Activated naive CD8-positive, alpha-beta T cell treated with anti-CD3 and anti-CD28 coated beads, Interleukin-2, amount 10 ng/mL, durations not matched to agents 7 days and 5 days (primary cell): ENCODE data around the gene METTL9. TPM values are rescaled to one million over a fixed set of nuclear protein-coding genes. Genes with fewer than 3 reads are reported as not detected.
"Not testable (repeated sequence)": the region's sequence is repeated elsewhere in the genome, so short reads cannot be mapped to it uniquely, and the experiment has no call there.

ENCODE experiments used
- ATAC-seq: fragments of 150-1000 bp; cut with Tn5 transposase; one replicate; pipeline ENCODE4 v1.10.0; 2021; ENCODE audit warnings: low read depth, moderate library complexity
- POLR2A ChIA-PET: fragments of 350-600 bp; sonication (Branson Sonifier 250); formaldehyde crosslinking; loops from one replicate; lab custom pipeline; 2021; ENCODE audit warnings: antibody characterized with exemption; lab: Charles Lee
- DNase-seq: peaks from one replicate; pipeline ENCODE4 v3.0.0; 2021
- H3K27ac Mint-ChIP-seq: one replicate; pipeline ENCODE4 v1.8.0; 2022; ENCODE audit warnings: mild to moderate bottlenecking, mixed read lengths
- H3K27me3 Mint-ChIP-seq: one replicate; pipeline ENCODE4 v1.8.0; 2022; ENCODE audit warnings: mild to moderate bottlenecking, moderate library complexity, mixed read lengths
- H3K36me3 Mint-ChIP-seq: one replicate; pipeline ENCODE4 v1.8.0; 2021; ENCODE audit warnings: mild to moderate bottlenecking, mixed read lengths
- H3K4me1 Mint-ChIP-seq: one replicate; pipeline ENCODE4 v1.8.0; 2021; ENCODE audit warnings: mixed read lengths
- H3K4me3 Mint-ChIP-seq: one replicate; pipeline ENCODE4 v1.8.0; 2022; ENCODE audit warnings: mild to moderate bottlenecking, moderate library complexity, mixed read lengths
- H3K9me3 Mint-ChIP-seq: one replicate; pipeline ENCODE4 v1.8.0; 2021; ENCODE audit warnings: mixed read lengths
- total RNA-seq, 2 experiments: library from RNA; stranded (reverse); gene quantifications; one replicate each; pipeline ENCODE4 v1.2.3, GENCODE V29; 2021

Gene METTL9
- total RNA-seq, 2 experiments from 2014 or later: 95.2 to 95.9 TPM

DNA sequence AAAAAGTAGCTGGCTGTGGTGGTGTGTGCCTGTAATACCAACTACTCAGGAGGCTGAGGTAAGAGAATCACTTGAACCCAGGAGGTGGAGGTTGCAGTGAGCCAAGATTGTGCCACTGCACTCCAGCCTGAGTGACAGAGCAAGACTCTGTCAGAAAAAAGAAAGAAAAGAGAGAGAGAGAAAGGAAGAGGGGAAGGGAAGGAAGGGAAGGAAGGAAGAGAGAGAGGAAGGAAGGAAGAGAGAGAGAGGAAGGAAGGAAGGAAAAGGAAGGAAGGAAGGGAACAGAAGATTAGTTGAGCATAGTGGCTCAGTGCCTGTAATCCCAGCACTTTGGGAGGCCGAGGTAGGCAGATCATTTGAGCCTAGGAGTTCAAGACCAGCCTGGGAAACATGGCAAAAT lies 35.0 kb upstream of the METTL9 start:
- POLR2A ChIA-PET, H3K36me3 Mint-ChIP-seq, H3K4me3 Mint-ChIP-seq, H3K27ac Mint-ChIP-seq, H3K4me1 Mint-ChIP-seq, DNase-seq, H3K9me3 Mint-ChIP-seq, ATAC-seq: not testable (repeated sequence)
- peaks cover 35% of the 10 kb centered on the region for H3K27me3 Mint-ChIP-seq

DNA sequence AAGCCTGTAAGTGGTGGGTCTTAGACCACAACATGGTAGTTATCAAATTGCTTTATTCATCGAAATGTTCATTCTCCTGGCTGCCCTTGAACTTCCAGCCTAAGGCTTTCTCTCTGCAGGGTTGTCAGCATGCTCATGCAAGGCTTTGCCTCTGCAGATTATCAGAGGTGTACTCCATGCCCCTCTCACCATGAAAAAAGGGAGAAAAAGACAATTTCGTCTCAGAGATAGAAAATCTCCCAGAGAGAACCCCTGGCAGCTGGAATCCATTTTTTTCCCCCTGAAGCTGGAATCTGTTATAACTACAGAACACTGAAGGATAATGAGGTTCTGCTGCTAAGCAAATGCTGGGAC lies 33.9 kb upstream of the METTL9 start:
- Mint-ChIP-seq H3K27ac (no peak overlapping the region), H3K4me1 (peaks cover 8% of the 10 kb centered on the region), H3K9me3 (no peaks in the 10 kb centered on the region), H3K27me3 (peaks cover 34% of the 10 kb centered on the region), H3K36me3 (no peaks in the 10 kb centered on the region), H3K4me3 (no peak overlapping the region)
- ATAC-seq (no peak), DNase-seq (no peak)
- POLR2A ChIA-PET: no interaction called here

DNA sequence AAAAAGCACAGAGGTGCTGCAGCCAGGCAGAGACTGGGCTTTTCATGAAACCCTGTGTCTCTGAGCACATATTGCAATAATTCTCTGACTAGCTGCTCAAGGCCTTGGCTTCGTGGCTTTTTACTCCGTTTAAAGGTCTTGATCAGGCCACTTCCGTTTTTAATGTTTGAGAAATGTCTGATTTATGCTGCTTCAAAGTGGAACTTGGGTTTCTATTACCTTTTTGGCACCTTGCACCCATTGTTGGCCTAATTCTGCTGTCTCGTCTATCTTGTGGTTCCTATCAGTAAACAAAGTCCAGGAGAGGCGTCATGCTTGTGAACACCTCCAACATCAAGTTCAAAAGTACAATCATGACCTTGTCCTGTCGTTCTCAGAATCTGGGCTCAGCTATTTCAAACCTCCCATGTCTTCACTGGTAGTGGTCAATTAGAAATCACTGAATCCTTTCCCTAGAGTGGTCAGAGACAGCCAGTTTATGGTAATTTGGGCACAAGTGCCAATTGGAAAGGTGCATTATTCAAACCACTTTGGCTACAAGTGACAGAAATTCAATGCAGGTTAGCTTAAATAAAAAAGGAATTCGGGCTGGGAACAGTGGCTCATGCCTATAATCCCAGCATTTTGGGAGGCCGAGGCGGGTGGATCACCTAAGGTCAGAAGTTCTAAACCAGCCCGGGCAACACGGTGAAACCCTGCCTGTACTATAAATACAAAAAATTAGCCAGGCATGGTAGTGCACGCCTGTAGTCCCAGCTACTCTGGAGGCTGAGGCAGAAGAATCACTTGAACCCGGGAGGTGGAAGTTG lies 33.3 kb upstream of the METTL9 start:
- Mint-ChIP-seq H3K4me3 (no peak overlapping the region), H3K27ac (no peak overlapping the region), H3K9me3 (no peaks in the 10 kb centered on the region), H3K27me3 (peaks cover 33% of the 10 kb centered on the region), H3K4me1 (peaks cover 8% of the 10 kb centered on the region), H3K36me3 (no peaks in the 10 kb centered on the region)
- ATAC-seq (peak; percentile 68), DNase-seq (peak; percentile 16)
- POLR2A ChIA-PET: interaction anchor here (0.6 kb wide), 1 partner anchor 47 kb away, joined by 6 read pairs; no protein-coding TSS in a partner anchor

DNA sequence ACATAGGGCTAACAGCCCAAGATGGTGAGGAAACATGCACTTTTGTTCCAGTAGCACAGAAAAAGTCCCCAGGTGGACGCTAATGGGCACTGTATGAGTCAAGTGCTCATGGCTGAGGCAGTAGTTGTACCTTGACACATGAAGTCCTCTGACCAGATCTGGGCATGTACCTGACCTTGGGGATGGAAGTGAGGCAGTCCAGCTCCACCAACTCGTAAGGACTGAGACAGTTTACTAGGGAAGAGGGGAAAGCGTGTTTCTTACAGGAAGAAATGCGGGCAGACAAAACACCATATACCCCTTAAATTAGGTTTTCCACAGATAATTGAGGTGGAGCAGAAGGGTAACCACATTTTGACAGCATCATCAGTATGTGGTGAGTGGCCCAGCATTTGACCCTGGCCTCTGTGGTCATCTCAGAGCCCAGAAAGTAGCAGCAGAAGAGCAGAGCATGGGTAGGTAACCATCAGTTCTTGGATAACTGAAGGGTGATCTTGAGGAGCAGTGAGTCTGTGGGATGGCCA lies 32.4 kb upstream of the METTL9 start:
- DNase-seq: no peak
- Mint-ChIP-seq H3K9me3 (no peaks in the 10 kb centered on the region), H3K36me3 (no peaks in the 10 kb centered on the region), H3K4me1 (peaks cover 8% of the 10 kb centered on the region), H3K27ac (no peak overlapping the region), H3K27me3 (peaks cover 33% of the 10 kb centered on the region), H3K4me3 (no peak overlapping the region)
- ATAC-seq: no peak
- POLR2A ChIA-PET: interaction anchor here (0.6 kb wide), 1 partner anchor 46 kb away, joined by 6 read pairs; no protein-coding TSS in a partner anchor

DNA sequence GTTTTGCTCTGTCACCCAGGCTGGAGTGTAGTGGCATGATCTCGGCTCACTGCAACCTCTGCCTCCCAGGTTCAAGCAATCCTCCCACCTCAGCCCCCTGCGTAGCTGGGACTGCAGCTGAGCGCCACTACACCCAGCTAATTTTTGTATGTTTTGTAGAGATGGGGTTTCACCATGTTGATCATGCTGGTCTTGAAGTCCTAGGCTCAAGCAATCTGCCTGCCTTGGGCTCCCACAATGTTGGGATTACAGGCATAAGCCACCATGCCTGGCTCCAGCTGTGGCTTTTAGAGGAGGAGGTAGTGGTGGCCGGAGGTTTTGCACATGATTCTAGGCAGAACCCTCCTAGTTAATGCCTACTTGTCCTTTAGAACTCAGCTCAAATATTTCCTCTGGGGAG lies 31.9 kb upstream of the METTL9 start:
- H3K9me3 Mint-ChIP-seq, H3K36me3 Mint-ChIP-seq, H3K4me3 Mint-ChIP-seq, H3K4me1 Mint-ChIP-seq, H3K27ac Mint-ChIP-seq, POLR2A ChIA-PET, ATAC-seq, DNase-seq: not testable (repeated sequence)
- H3K27me3 Mint-ChIP-seq: peaks cover 32% of the 10 kb centered on the region

DNA sequence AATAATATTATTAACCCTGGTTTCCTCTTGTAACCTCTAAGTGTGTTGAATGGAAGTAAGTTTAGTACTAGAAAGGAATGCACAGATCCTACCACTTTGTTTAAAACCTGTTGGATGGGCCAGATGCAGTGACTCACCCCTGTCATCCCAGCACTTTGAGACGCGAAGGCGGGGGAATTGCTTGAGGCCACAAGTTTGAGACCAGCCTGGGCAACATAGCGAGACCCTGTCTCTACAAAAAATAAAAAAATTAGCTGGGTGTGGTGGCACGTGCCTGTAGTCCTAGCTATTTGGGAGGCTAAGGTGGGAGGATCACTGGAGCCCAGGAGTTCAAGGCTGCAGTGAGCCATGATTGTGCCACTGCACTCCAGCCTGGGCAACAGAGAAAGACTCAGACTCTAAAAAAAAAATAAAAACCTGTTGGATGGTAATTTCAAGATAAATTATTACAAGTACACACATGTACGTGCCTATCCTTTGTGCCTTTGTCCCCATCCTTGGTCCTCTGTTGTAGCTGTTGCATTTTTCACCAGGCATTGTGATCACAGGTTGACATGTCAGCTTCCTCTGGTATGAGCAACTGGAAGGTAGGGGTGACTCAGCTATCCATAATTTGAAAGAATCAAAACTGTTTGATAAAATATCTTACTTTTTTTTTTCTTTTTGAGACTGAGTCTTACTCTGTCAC lies 30.7 kb upstream of the METTL9 start:
- Mint-ChIP-seq H3K9me3 (no peaks in the 10 kb centered on the region), H3K36me3 (no peaks in the 10 kb centered on the region), H3K27ac (no peak overlapping the region), H3K4me3 (no peak overlapping the region), H3K27me3 (peaks cover 31% of the 10 kb centered on the region), H3K4me1 (peaks cover 8% of the 10 kb centered on the region)
- DNase-seq (no peak), ATAC-seq (no peak)
- POLR2A ChIA-PET: no interaction called here

DNA sequence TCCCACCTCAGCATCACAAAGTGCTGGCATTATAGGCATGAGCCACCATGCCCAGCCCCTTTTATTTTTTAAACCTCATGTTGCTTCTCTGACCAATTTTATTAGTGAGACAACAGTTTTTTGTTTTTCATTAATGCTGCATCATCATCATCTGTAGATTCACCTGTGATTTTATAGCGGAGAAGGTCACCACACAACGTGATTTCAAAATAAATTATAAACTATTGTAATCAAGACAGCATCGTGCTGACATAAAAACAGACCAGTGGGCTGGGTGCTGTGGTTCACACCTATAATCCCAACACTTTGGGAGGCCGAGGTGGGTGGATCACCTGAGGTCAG lies 28.7 kb upstream of the METTL9 start:
- DNase-seq (no peak), ATAC-seq (no peak)
- H3K9me3 Mint-ChIP-seq: no peaks in the 10 kb centered on the region
- H3K4me1 Mint-ChIP-seq: peaks cover 4% of the 10 kb centered on the region
- H3K27ac Mint-ChIP-seq: no peak overlapping the region
- H3K4me3 Mint-ChIP-seq: no peak overlapping the region
- H3K27me3 Mint-ChIP-seq: peaks cover 27% of the 10 kb centered on the region
- POLR2A ChIA-PET: no interaction called here
- H3K36me3 Mint-ChIP-seq: no peaks in the 10 kb centered on the region

DNA sequence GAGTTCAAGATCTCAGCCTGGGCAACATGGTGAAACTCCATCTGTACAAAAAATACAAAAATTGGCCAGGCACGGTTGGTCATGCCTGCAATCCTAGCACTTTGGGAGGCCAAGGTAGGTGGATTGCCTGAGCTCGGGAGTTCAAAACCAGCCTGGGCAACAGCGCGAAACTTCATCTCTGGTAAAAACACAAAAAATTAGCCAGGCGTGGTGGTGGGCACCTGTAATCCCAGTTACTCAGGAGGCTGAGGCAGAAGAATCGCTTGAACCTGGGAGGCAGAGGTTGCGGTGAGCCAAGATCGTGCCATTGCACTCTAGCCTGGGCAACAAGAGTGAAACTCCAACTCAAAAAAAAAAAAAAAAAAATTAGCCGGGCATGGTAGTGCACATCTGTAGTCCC lies 25.9 kb upstream of the METTL9 start:
- H3K9me3 Mint-ChIP-seq, H3K27ac Mint-ChIP-seq, H3K4me3 Mint-ChIP-seq, H3K4me1 Mint-ChIP-seq, ATAC-seq, H3K36me3 Mint-ChIP-seq, DNase-seq: not testable (repeated sequence)
- POLR2A ChIA-PET: interaction anchor here (0.7 kb wide), 1 partner anchor 417 kb away, joined by 7 read pairs; no protein-coding TSS in a partner anchor
- H3K27me3 Mint-ChIP-seq: peaks cover 17% of the 10 kb centered on the region

DNA sequence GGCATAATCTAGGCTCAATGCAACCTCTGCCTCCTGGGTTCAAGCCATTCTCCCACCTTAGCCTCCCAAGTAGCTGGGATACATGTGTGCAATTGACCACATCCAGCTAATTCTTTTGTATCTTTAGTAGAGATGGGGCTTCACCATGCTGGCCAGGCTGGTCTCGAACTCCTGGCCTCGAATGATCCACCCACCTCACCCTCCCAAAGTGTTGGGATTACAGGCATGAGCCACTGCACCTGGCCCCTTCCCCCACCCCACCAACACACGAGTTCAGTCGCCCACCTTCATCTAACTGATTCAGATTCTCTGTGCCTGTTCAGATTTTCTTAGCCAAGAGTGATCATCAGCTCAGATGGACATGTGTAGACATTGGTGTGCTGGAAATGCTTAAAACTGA lies 25.0 kb upstream of the METTL9 start:
- no peaks in the 10 kb centered on the region for H3K4me1 Mint-ChIP-seq
- POLR2A ChIA-PET: no interaction called here
- H3K27ac Mint-ChIP-seq: no peak overlapping the region
- ATAC-seq (no peak), DNase-seq (no peak)
- no peaks in the 10 kb centered on the region for H3K36me3 Mint-ChIP-seq
- peaks cover 24% of the 10 kb centered on the region for H3K27me3 Mint-ChIP-seq
- no peak overlapping the region for H3K4me3 Mint-ChIP-seq
- no peaks in the 10 kb centered on the region for H3K9me3 Mint-ChIP-seq

DNA sequence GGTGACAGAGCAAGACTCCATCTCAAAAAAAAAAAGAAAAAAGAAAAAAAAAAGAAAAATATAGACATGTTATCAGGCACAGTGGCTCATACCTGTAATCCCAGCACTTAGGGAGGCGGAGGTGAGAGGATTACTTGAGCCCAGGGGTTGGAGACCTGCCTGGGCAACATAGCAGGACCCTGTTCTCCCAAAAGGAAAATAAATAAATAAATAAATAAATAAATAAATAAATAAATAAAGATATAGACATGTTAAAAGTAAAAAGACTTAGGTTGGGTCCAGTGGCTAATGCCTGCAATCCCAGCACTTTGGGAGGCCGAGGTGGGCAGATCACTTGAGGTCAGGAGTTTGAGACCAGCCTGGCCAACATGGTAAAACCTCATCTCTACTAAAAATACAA lies 23.1 kb upstream of the METTL9 start:
- POLR2A ChIA-PET: not testable (repeated sequence)

DNA sequence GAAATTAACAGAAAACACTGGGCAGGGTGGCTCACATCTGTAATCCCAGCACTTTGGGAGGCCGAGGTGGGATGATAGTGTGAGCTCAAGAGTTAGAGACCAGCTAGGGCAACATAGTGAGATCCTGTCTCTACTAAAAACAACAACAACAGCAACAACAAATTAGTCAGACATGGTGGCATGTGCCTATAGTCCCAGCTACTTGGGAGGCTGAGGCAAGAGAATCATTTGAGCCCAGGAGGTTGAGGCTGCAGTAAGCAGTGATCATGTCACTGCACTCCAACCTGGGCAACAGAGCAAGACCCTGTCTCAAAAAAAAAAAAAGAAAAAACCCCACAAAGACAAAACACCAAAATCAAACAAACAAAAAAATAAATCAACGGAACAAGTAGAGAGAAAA lies 21.9 kb upstream of the METTL9 start:
- POLR2A ChIA-PET, H3K9me3 Mint-ChIP-seq, DNase-seq: not testable (repeated sequence)

More for the DNA sequence above, 23.1 kb upstream of the METTL9 start:
- peaks cover 24% of the 10 kb centered on the region for H3K27me3 Mint-ChIP-seq
- H3K4me3 Mint-ChIP-seq, ATAC-seq, DNase-seq, H3K9me3 Mint-ChIP-seq, H3K27ac Mint-ChIP-seq, H3K4me1 Mint-ChIP-seq, H3K36me3 Mint-ChIP-seq: not testable (repeated sequence)

DNA sequence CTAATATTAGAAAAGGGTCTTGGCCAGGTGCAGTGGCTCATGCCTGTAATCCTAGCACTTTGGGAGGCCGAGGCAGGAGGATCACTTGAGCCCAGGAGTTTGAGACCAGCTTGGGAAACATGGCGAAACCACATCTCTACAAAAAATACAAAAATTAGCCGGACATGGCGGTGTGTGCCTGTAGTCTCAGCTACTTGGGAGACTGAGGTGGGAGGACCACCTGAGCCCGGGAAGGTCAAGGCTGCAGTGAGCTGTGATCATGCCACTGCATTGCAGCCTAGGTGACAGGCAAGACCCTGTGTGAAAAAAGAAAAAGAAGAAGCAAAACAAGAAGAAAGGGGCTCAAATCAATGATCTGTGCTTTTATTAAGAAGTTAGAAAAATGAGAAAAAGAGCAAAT lies 21.1 kb upstream of the METTL9 start:
- H3K27ac Mint-ChIP-seq, H3K4me3 Mint-ChIP-seq, H3K9me3 Mint-ChIP-seq, DNase-seq, ATAC-seq, POLR2A ChIA-PET, H3K36me3 Mint-ChIP-seq, H3K4me1 Mint-ChIP-seq: not testable (repeated sequence)
- peaks cover 24% of the 10 kb centered on the region for H3K27me3 Mint-ChIP-seq

More for the DNA sequence above, 21.9 kb upstream of the METTL9 start:
- not testable (repeated sequence) for H3K36me3 Mint-ChIP-seq, H3K4me1 Mint-ChIP-seq, ATAC-seq, H3K4me3 Mint-ChIP-seq, H3K27ac Mint-ChIP-seq
- peaks cover 24% of the 10 kb centered on the region for H3K27me3 Mint-ChIP-seq

DNA sequence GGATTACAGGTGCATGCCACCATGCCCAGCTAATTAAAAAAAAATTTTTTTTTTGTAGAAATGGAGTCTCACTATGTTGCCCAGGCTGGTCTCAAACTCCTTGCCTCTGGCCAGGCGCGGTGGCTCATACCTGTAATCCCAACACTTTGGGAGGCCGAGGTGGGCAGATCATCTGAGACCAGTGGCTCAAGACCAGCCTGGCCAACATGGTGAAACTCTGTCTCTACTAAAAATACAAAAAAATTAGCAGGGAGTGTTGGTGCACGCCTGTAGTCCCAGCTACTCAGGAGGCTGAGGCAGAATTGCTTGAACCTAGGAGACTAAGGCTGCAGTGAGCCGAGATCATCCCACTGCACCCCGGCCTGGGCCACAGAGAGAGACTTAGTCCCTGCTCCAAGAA lies 19.2 kb upstream of the METTL9 start:
- POLR2A ChIA-PET, DNase-seq: not testable (repeated sequence)

DNA sequence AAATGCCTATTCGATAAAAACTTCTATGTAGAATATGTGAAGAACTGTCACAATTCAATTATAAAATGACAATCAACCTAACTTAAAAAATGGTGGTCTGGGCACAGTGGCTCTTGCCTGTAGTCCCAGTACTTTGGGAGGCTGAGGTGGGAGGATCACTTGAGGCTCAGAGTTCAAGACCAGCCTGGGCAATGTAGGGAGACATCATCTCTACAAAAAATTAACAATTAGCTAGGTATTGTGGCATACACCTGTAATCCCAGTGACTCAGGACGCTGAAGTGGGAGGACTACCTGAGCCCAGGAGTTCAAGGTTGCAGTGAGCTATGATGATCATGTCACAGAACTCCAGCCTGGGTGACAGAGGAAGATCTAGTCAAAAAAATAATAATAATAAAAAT lies 18.6 kb upstream of the METTL9 start:
- Mint-ChIP-seq H3K27ac (no peak overlapping the region), H3K36me3 (no peaks in the 10 kb centered on the region), H3K9me3 (no peaks in the 10 kb centered on the region), H3K4me3 (no peak overlapping the region), H3K27me3 (peaks cover 24% of the 10 kb centered on the region), H3K4me1 (peaks cover 5% of the 10 kb centered on the region)
- DNase-seq: no peak
- POLR2A ChIA-PET: no interaction called here
- ATAC-seq: no peak

More for the DNA sequence above, 19.2 kb upstream of the METTL9 start:
- not testable (repeated sequence) for H3K4me1 Mint-ChIP-seq, H3K9me3 Mint-ChIP-seq, ATAC-seq, H3K27ac Mint-ChIP-seq, H3K4me3 Mint-ChIP-seq, H3K36me3 Mint-ChIP-seq
- peaks cover 24% of the 10 kb centered on the region for H3K27me3 Mint-ChIP-seq
